ENCODE measurements around the gene GNGT1. TPM values are rescaled to one million over a fixed set of nuclear protein-coding genes. Genes with fewer than 3 reads are reported as not detected.

The GNGT1 gene
- total RNA-seq, 1 experiment from 2014 or later = 0.63 TPM

DNA sequence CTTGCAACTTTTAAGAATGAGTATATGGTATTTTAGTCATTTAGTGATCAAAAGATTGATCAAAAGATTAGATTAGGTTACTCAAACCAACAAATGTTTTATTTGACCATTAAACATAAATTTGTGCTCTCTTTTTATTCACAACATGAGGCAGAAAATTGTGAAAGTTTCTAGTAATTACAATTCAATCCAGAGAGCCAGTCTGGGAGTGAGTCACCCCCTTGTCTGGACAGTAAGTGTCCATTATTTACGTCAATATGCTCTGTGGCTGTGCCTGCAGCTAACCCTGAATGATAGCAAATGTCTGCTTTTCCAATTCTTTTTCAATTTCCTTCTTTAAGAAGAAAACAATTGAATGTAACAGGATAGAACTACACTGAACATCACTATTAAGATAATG, 43.1 kb downstream of the GNGT1 start:
- H3K4me3 Mint-ChIP-seq = no peak overlapping the region
- ChIA-PET CTCF (interaction anchor here (0.7 kb wide), 1 partner anchor 27 kb away, joined by 3 read pairs; no protein-coding TSS in a partner anchor), POLR2A (no interaction called here)
- ATAC-seq (no peak), DNase-seq (ENCODE audit: low spot score) (no peak)
- H3K9me3 Mint-ChIP-seq = no peaks in the 10 kb centered on the region
- TF ChIP-seq FOXK1 (CRISPR knock-in tag; IDR thresholded peaks at IDR 0.05) (no peak), GRHL2 (CRISPR knock-in tag; IDR thresholded peaks at IDR 0.05; ENCODE audit: insufficient replicate concordance, severe bottlenecking) (no peak), ZNF532 (CRISPR knock-in tag; IDR thresholded peaks at IDR 0.05; ENCODE audit: borderline replicate concordance) (no peak), NR3C1 (CRISPR knock-in tag; conservative IDR thresholded peaks at IDR 0.05; ENCODE audit: low read depth) (no peak), ZNF263 (CRISPR knock-in tag; IDR thresholded peaks at IDR 0.05; ENCODE audit: low read depth) (no peak), NFATC4 (CRISPR knock-in tag; IDR thresholded peaks at IDR 0.05) (no peak), SMAD3 (CRISPR knock-in tag; IDR thresholded peaks at IDR 0.05; ENCODE audit: borderline replicate concordance) (no peak), IRF1 (CRISPR knock-in tag; IDR thresholded peaks at IDR 0.05) (no peak), OVOL2 (CRISPR knock-in tag; IDR thresholded peaks at IDR 0.05; ENCODE audit: borderline replicate concordance) (no peak), USF1 (CRISPR knock-in tag; IDR thresholded peaks at IDR 0.05) (no peak), RELA (CRISPR knock-in tag; IDR thresholded peaks at IDR 0.05; ENCODE audit: borderline replicate concordance) (no peak), ERG (CRISPR knock-in tag; IDR thresholded peaks at IDR 0.05) (no peak), NFYB (CRISPR knock-in tag; conservative IDR thresholded peaks at IDR 0.05; ENCODE audit: low read depth) (no peak), MAX (CRISPR knock-in tag; IDR thresholded peaks at IDR 0.05) (no peak), FOXP1 (CRISPR knock-in tag; IDR thresholded peaks at IDR 0.05; ENCODE audit: borderline replicate concordance) (no peak), SP1 (CRISPR knock-in tag; conservative IDR thresholded peaks at IDR 0.05) (no peak), CREM (CRISPR knock-in tag; IDR thresholded peaks at IDR 0.05) (no peak)
- TF ChIP-seq, protein P1, sequence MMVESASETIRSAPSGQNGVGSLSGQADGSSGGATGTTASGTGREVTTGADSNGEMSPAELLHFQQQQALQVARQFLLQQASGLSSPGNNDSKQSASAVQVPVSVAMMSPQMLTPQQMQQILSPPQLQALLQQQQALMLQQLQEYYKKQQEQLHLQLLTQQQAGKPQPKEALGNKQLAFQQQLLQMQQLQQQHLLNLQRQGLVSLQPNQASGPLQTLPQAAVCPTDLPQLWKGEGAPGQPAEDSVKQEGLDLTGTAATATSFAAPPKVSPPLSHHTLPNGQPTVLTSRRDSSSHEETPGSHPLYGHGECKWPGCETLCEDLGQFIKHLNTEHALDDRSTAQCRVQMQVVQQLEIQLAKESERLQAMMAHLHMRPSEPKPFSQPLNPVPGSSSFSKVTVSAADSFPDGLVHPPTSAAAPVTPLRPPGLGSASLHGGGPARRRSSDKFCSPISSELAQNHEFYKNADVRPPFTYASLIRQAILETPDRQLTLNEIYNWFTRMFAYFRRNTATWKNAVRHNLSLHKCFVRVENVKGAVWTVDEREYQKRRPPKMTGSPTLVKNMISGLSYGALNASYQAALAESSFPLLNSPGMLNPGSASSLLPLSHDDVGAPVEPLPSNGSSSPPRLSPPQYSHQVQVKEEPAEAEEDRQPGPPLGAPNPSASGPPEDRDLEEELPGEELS (CRISPR knock-in tag; IDR thresholded peaks at IDR 0.05) = no peak
- H3K4me1 Mint-ChIP-seq = peaks cover 7% of the 10 kb centered on the region; the same call in 1 of the 2 replicates
- no peak overlapping the region for H3K27ac Mint-ChIP-seq
- no peaks in the 10 kb centered on the region for H3K27me3 Mint-ChIP-seq (ENCODE audit: low read depth)
- no peaks in the 10 kb centered on the region for H3K36me3 Mint-ChIP-seq
